NCI-H1930 (cell line): ENCODE measurements around the gene MESP1.

Experiments
- DNase-seq, 2 experiments: peaks; one replicate each; lab custom pipeline; 2025; lab: John Stamatoyannopoulos, UW

The MESP1 gene

GRCh38 chr15:89781055-89781454 is 30.0 kb upstream of the MESP1 start:
- no peak for DNase-seq

GRCh38 chr15:89780601-89781000 is 29.6 kb upstream of the MESP1 start:
- no peak for DNase-seq

- no peak for DNase-seq
These were observed 27.8 kb upstream of the MESP1 start for GRCh38 chr15:89778861-89779260.

GRCh38 chr15:89777782-89778380 is 26.8 kb upstream of the MESP1 start:
- DNase-seq, result no peak

GRCh38 chr15:89777073-89777751 is 26.2 kb upstream of the MESP1 start:
- no peak for DNase-seq

GRCh38 chr15:89776274-89777072 is 25.4 kb upstream of the MESP1 start, which contains the start of gene MESP2:
Gene MESP2 (plus strand): TSS chr15:89776332. CDS start chr15:89776358, 26 bp downstream.
- peak; percentile 42 to 73 for DNase-seq

GRCh38 chr15:89775815-89776214 is 24.8 kb upstream of the MESP1 start:
- no peak for DNase-seq

- no peak for DNase-seq
These were observed 23.4 kb upstream of the MESP1 start for GRCh38 chr15:89774492-89774891.

GRCh38 chr15:89772932-89773583 is 22.0 kb upstream of the MESP1 start:
- no peak for DNase-seq

GRCh38 chr15:89770041-89770440 is 19.0 kb upstream of the MESP1 start:
- DNase-seq, result no peak

GRCh38 chr15:89769366-89769765 is 18.3 kb upstream of the MESP1 start:
- DNase-seq, result no peak

GRCh38 chr15:89768071-89768500 is 17.0 kb upstream of the MESP1 start:
- DNase-seq, result no peak

GRCh38 chr15:89767411-89767915 is 16.4 kb upstream of the MESP1 start:
- DNase-seq, result no peak

- no peak for DNase-seq
These were observed 15.6 kb upstream of the MESP1 start for GRCh38 chr15:89766357-89767311.

GRCh38 chr15:89765694-89766093 is 14.6 kb upstream of the MESP1 start:
- no peak for DNase-seq

GRCh38 chr15:89761929-89762328 is 10.9 kb upstream of the MESP1 start:
- no peak for DNase-seq

- DNase-seq, result no peak
These were observed 10.2 kb upstream of the MESP1 start for GRCh38 chr15:89761009-89761831.

GRCh38 chr15:89760303-89761008 is 9.4 kb upstream of the MESP1 start:
- DNase-seq, result peak; percentile 28 to 35

- no peak for DNase-seq
These were observed 8.8 kb upstream of the MESP1 start for GRCh38 chr15:89759835-89760234.
